ENCODE results near the gene SPRN. TPM values are rescaled to one million over a fixed set of nuclear protein-coding genes. Genes with fewer than 3 reads are reported as not detected.
"Not testable (repeated sequence)": the region's sequence is repeated elsewhere in the genome, so short reads cannot be mapped to it uniquely, and the experiment has no call there.

Gene SPRN
- total RNA-seq, 4 donors from 2014 or later, result not detected

DNA sequence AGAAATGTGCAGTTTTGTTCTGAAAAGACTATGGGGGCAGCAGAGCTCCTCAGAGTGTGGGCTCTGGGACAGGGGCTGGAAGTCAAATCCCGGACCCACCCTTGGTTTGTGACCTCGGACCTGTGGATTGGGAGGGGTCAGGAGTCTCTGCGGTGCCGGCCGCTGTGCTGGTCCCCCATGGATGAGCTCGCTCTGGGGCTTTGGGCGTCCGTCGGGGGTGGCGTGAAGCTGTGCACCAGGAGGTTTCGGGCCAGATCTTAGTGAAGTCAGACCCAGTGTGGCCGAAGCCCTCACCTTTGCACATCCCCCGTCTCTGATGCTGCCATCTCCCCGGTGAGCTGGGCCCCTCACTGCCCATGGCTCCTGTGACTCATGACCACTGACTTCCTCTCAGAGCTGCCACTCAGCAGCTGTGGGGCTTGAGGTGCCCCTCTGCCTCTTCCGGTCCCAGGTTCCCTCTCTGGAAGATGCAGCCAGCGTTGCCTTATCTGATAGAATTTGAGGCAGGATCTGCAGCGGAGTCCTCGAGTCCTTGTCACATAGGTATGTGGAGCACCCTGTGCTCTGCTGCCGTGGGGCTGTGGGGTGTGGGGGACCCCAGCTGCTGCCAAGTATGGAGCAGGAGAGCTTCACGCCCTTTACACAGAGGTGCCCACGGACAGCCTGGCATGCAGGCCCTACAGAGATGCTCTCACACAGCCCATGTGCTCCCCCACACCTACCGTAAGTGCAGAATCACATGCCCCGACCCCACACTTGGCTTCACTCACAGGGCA, 18.0 kb upstream of the SPRN start:
- WGBS, 2 donors, result 63 to 71% methylated on average over 3 to 13 of the region's 23 CpGs
- Histone ChIP-seq H3K36me3 (no peaks in the 10 kb centered on the region), H3K27ac (no peak overlapping the region), H3K9me3 (peaks cover 0 to 19% (median 0%) of the 10 kb centered on the region in 3 donors), H3K4me3 (no peak overlapping the region), H3K27me3 (no peaks in the 10 kb centered on the region), H3K4me1 (no peaks in the 10 kb centered on the region)
- DNase-seq, result no peak
- intact Hi-C loops (cut with DNase I), result no loop called here
- no peak for TF ChIP-seq POLR2A (IDR thresholded peaks at IDR 0.05)
- TF ChIP-seq, protein P1, sequence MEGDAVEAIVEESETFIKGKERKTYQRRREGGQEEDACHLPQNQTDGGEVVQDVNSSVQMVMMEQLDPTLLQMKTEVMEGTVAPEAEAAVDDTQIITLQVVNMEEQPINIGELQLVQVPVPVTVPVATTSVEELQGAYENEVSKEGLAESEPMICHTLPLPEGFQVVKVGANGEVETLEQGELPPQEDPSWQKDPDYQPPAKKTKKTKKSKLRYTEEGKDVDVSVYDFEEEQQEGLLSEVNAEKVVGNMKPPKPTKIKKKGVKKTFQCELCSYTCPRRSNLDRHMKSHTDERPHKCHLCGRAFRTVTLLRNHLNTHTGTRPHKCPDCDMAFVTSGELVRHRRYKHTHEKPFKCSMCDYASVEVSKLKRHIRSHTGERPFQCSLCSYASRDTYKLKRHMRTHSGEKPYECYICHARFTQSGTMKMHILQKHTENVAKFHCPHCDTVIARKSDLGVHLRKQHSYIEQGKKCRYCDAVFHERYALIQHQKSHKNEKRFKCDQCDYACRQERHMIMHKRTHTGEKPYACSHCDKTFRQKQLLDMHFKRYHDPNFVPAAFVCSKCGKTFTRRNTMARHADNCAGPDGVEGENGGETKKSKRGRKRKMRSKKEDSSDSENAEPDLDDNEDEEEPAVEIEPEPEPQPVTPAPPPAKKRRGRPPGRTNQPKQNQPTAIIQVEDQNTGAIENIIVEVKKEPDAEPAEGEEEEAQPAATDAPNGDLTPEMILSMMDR (IDR thresholded peaks at IDR 0.05), result no peak

DNA sequence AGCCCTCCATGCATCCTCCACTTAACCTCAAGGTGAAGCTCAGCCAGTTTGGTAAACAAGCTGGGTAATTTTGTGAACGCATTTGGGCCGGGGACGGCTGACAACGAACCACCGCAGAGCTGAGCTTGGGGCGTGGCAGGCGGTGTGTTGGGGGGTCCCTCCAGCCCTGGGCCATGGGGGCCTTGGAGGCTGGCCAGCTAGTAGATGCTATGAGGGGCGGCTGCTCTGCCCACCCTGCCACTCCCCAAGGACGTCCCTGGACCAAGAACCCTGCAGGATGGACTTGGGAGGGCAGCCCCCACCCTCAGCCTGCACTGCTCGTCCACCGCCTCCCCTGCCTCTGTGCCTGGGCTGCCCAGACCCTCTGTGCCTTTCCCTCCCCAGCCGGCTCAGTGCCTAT, 17.4 kb upstream of the SPRN start:
- H3K27ac ChIP-seq, result no peak overlapping the region
- peaks cover 0 to 13% (median 0%) of the 10 kb centered on the region in 3 donors for H3K9me3 ChIP-seq
- no peak overlapping the region for H3K4me3 ChIP-seq
- no peaks in the 10 kb centered on the region for H3K4me1 ChIP-seq
- DNase-seq, result no peak
- H3K36me3 ChIP-seq, result no peaks in the 10 kb centered on the region
- 80 to 83% methylated on average over 1 to 6 of the region's 12 CpGs for WGBS, 2 donors
- TF ChIP-seq POLR2A (IDR thresholded peaks at IDR 0.05), result no peak
- TF ChIP-seq, protein P1 (IDR thresholded peaks at IDR 0.05), result no peak
- no peaks in the 10 kb centered on the region for H3K27me3 ChIP-seq
- intact Hi-C loops (cut with DNase I), result no loop called here

DNA sequence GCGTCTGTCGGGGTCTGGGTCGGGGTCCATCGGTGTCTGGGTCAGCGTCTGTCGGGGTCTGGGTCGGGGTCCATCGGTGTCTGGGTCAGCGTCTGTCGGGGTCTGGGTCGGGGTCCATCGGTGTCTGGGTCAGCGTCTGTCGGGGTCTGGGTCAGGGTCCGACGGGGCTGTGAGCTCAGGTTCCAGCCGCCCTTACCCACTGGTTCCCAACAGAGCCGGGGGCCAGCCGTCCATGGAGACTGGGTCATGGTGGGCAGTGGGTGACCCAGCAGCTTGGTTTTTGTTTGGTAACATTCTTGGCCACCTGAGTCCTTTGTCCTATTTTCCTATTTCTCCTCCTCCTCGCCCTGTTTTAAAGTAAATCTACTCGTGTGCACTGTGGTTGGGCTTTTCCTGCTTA, 16.9 kb upstream of the SPRN start:
- DNase-seq; H3K27me3 ChIP-seq; H3K36me3 ChIP-seq; H3K4me1 ChIP-seq; H3K27ac ChIP-seq; H3K9me3 ChIP-seq; H3K4me3 ChIP-seq; intact Hi-C loops (cut with DNase I): not testable (repeated sequence)
- 63 to 85% methylated on average over 3 to 9 of the region's 21 CpGs for WGBS, 2 donors

DNA sequence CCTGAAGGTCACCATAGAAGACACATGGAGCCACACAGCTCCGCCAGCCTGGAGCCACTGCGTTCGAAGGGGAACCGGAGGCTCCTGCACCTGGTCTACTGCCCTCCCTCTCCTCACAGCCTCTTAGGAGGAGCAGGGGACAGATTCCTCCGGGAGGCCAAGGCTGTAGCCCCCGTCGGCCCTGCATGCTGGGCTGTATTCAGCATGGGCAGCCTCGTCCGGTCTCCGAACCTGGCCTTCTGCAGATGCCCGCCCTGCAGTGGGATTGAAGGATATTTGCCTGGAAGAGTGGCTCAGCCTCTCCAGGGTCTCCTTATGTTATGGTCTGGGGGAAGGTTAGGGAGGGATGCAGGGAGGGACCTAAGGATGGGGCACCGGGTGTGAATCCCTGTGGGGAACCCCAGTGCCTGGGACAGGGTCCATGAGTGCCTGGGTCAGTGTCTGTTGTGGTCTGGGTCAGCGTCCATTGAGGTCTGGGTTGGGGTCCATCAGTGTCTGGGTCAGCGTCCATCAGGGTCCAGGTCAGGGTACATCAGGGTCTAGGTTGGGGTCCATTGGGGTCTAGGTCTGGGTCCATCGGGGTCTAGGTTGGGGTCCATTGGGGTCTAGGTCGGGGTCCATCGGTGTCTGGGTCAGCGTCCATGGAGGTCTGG, 16.3 kb upstream of the SPRN start:
- H3K9me3 ChIP-seq, result peaks cover 0 to 2% (median 0%) of the 10 kb centered on the region in 3 donors
- no peaks in the 10 kb centered on the region for H3K27me3 ChIP-seq
- intact Hi-C loops (cut with DNase I), result no loop called here
- no peaks in the 10 kb centered on the region for H3K4me1 ChIP-seq
- H3K27ac ChIP-seq, result no peak overlapping the region
- 78% methylated on average over 6 of the region's 18 CpGs; no CpG with 5 or more reads in 1 of the 2 donors for WGBS, 2 donors
- no peaks in the 10 kb centered on the region for H3K36me3 ChIP-seq
- H3K4me3 ChIP-seq, result no peak overlapping the region
- DNase-seq, result no peak
- TF ChIP-seq, protein P1 (IDR thresholded peaks at IDR 0.05), result no peak
- TF ChIP-seq POLR2A (IDR thresholded peaks at IDR 0.05), result no peak

DNA sequence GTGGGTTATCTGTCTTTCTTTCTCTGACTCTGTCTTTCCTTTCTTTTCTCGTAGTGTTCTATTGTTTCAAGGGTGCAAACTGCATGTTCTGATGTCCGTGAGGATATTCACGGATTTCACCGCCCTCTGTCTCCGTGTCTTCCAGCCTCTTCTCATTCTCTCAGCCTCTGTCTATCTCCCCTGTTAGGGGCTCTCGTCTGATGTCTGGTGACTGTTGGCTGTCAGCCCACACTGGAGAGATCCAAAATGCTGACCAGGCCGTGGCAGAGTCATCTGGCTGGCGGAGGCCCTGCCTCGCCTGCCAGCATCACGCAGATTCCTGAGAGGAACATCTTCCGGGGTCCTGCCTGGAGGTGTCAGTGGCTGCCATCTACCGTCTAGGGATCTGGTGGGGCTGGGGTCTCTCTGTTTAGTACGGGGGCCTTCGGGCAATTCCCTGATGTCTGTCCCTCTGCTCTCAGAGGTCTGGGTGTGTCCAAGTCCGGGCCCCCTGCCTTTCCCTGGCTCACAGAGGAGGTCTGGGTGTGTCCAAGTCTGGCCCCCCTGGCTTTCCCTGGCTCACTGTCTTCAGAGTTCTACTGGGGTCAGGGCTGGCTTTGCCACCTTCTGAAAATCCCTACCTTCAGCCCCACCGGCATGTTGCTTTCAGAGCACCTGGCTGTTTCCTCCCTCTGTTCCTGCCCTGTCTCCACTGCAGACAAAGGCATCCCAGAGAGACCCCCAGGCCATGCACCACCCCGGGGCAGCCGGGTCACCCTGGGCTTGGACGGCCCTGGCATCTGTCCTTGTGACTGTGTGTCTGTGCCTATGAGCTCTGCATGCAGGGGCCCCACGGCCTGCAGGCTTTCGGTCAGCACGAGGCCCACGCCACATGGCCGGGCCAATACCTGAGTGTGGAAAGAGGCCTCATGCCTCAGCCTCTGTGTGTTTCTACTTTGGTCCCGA, 15.4 kb upstream of the SPRN start:
- whole genome bisulfite sequencing, 2 donors, result 88 to 94% methylated on average over 10 to 15 of the region's 25 CpGs
- DNase-seq, result no peak
- Histone ChIP-seq H3K4me1 (no peaks in the 10 kb centered on the region), H3K27ac (no peak overlapping the region), H3K4me3 (no peak overlapping the region), H3K27me3 (no peaks in the 10 kb centered on the region), H3K36me3 (no peaks in the 10 kb centered on the region), H3K9me3 (no peaks in the 10 kb centered on the region)
- no peak for TF ChIP-seq POLR2A (IDR thresholded peaks at IDR 0.05)
- TF ChIP-seq, protein P1 (IDR thresholded peaks at IDR 0.05), result no peak
- intact Hi-C loops (cut with DNase I), result no loop called here
